LNCaP clone FGC (cell line): ENCODE results near the gene USP12.

Experiments used
- DNase-seq: peaks from one replicate; pipeline ENCODE4 v3.0.0-alpha.2; 2011; ENCODE audit warnings: low read depth
- H3K4me3 ChIP-seq: 2 replicates; pipeline ENCODE4 v1.5.1; 2011; ENCODE audit warnings: mild to moderate bottlenecking, low read depth, low read length, control low read depth
- TF ChIP-seq, protein P1 (sequence below): IDR thresholded peaks from 2 replicates; pipeline ENCODE4 v1.5.1; 2012; ENCODE audit warnings: mild to moderate bottlenecking; ENCODE audit not compliant: control insufficient read depth, insufficient read depth; ENCODE audit errors: extremely low read depth

The USP12 gene

DNA sequence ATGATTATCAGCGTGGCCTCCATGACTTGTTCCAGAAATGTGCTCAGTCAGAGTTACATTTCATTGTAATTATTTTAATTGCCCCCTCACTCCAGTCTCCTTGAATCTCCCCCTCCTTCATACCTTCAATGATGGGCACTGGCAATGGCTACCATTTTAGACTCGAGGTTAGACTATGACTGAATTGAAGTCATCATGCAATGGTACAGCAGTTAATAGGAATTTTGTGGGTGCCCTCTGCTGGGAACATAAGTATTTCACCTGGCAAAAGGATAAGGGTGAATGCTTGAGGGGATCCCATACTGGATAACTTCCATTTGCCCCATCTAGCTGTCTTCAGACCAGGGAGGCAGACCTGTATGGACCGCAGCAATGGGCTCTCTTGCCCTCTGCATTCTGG lies 32.2 kb upstream of the USP12 start:
- H3K4me3 ChIP-seq, result no peak overlapping the region
- TF ChIP-seq, protein P1, sequence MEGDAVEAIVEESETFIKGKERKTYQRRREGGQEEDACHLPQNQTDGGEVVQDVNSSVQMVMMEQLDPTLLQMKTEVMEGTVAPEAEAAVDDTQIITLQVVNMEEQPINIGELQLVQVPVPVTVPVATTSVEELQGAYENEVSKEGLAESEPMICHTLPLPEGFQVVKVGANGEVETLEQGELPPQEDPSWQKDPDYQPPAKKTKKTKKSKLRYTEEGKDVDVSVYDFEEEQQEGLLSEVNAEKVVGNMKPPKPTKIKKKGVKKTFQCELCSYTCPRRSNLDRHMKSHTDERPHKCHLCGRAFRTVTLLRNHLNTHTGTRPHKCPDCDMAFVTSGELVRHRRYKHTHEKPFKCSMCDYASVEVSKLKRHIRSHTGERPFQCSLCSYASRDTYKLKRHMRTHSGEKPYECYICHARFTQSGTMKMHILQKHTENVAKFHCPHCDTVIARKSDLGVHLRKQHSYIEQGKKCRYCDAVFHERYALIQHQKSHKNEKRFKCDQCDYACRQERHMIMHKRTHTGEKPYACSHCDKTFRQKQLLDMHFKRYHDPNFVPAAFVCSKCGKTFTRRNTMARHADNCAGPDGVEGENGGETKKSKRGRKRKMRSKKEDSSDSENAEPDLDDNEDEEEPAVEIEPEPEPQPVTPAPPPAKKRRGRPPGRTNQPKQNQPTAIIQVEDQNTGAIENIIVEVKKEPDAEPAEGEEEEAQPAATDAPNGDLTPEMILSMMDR, result 0 out of 2 replicates have a peak, but pooled peaks have one; percentile 21
- no peak for DNase-seq

DNA sequence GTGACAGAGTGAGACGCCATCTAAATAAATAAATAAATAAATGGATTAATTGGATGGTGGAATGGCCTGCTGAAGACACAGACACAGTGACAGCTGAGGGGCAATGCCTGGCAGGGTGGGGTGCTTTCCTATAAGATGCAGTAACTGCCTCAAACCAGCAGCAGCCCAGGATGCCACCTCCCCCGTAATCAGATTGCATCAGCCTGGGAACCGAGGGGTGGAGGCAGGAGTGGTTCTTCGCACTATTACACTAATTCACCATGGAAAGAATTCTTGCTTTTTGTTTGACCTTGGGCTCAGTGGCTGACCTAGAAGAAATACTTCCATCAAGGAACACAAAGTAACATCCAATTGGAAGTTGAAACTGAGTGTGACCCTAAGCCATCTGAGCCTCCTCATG lies 31.6 kb upstream of the USP12 start:
- no peak for DNase-seq
- H3K4me3 ChIP-seq, result no peak overlapping the region
- TF ChIP-seq, protein P1, result no peak

DNA sequence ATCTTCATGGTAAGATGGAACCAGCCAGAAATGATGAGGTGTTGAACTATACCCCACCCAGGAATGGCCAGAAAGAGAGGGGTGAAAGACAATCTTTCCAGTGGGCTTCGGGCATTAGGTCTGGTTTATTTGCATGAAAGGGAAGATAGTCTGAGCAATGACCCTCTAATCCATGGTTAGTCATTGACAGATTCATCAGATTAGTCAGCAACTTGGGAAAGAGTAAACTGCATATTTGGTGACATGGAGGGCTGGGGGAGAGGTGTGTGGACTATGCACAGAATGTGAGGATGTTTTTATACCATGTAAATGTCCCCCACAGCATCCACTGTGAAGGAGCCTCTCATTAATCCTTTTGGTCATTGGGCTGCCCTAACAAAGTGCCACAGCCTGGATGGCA lies 30.1 kb upstream of the USP12 start:
- TF ChIP-seq, protein P1, result no peak
- H3K4me3 ChIP-seq, result no peak overlapping the region
- no peak for DNase-seq

DNA sequence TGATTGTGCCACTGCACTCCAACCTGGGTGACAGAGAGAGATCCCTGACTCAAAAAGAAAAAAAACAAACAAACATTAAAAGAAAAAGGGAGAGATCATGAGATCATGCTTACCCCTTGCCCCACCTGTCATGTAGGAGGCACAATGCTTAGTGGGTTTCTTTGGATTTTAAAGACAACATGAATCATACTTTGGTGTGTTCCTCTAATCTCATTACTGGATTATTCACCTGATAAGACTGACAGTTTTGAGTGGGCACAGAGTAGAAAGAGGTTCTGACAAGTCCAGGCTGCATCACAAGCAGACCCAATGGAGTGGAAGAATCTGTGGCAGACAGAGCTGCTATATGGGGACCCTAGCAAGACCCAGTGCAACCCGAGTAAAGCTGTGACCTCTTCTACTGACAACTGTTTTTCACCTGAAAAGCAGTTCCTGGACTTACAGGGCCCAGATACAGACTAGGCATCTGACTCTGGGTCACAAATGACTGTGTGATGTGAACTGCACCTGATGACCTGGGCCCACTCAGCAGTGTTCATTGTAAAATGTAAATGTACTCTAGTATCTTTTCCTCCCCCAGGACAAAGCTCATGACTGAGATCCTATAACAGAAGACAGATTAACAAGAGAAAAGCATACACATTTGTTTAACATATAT lies 28.9 kb upstream of the USP12 start:
- TF ChIP-seq, protein P1, result no peak
- H3K4me3 ChIP-seq, result no peak overlapping the region
- DNase-seq, result no peak

DNA sequence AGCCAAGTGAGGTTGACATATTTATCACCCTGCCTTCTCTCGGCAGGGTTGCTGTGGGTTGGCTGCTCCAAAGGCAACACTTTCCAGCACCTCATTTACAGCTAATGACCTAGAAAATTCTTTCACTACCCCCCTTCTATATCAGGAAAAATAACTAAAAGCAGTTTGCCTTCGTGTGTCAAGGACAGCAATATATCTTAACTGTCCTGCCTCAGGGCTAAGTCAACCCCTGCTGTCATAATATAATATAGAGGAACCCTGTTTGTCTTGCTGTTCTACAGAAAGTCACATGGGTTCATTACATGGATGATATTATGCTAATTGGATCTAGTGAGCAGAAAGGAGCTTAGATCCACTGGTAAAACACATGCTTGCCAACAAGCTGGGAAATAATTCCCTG lies 28.1 kb upstream of the USP12 start:
- H3K4me3 ChIP-seq, result no peak overlapping the region
- DNase-seq, result no peak
- TF ChIP-seq, protein P1, result no peak

DNA sequence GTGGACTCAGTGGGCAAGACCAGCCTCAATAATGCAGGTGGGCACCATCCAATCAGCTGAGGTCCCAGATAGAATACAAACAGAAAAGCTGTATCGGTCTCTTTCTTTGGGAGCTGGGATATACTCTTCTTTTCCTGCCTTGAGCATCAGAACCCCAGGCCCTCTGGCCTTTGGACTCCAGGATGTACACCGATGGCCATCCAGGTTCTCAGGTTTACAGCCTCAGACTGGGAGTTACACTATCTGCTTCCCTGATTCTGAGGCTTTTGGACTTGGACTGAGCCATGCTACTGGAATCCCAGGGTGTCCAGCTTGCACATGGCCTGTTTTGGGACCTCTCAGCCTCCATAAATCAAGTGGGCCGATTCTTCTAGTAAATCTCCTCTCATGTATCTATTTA lies 27.6 kb upstream of the USP12 start:
- no peak overlapping the region for H3K4me3 ChIP-seq
- DNase-seq, result no peak
- TF ChIP-seq, protein P1, result no peak
